ENCODE measurements around the gene DHRS3.

DHRS3 gene

DNA sequence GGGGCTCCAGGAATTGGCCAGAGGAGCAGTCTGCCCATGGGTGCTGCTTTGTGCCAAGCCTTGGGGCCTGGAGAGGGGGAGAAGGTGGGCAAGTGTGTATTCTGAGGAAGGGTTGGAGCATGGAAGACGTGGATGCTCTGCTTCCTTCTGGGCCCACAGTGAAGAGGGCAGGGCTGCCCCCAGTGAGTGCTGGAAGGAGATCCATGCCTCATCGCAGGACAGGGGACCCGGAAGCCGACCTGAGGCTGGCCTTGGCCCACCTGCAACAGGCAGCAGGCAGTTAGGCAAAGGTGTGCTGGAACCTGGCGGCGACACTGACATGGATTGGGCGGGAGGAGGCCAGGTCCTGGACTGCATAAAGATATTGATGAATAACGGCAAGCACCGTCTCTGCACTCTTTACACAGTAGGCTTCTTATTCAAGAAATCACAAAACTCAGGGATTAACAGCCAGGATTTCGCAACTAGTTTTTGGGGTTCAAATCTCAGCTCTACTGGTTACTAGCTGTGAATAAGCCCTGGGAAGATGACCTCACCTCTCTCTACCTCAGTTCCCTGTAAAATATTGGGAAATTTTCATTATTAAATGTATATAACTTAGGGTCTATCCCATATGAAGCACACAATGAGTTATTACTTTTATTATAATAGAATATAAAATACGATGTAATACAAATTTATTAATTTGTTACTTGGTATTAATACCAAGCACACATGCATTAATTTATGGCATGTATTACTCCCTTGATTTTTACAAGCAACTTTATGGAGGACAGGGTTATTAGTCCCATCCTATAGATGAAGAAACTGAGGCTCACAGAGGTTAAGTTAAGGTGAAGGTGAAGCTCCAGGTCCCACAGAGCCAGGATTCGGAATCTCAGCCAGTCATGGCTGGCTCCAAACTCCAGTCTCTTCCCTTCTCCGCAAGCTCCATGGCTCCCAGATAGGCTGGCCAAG lies 62.3 kb downstream of the DHRS3 start:
- no peak overlapping the region for H3K4me2 ChIP-seq (ENCODE audit: low read length)
- H3K9me3 ChIP-seq (ENCODE audit: insufficient read depth, low read length), result no peaks in the 10 kb centered on the region
- H3K9ac ChIP-seq (ENCODE audit: low read length), result no peak overlapping the region
- H3K79me2 ChIP-seq (ENCODE audit: low read length), result no peaks in the 10 kb centered on the region
- no peaks in the 10 kb centered on the region for H3K36me3 ChIP-seq (replicated peaks; ENCODE audit: low read depth, low read length)
- H4K20me1 ChIP-seq (ENCODE audit: insufficient read depth, low read length), result no peaks in the 10 kb centered on the region
- no peaks in the 10 kb centered on the region for H3K27me3 ChIP-seq (ENCODE audit: low read depth, low read length)
- H3K4me3 ChIP-seq (ENCODE audit: low read length), result no peak overlapping the region
- H2AFZ ChIP-seq (ENCODE audit: low read depth, low read length), result no peak overlapping the region
- no peak for TF ChIP-seq EZH2phosphoT487 (IDR thresholded peaks at IDR 0.05; ENCODE audit: low read depth)
- TF ChIP-seq, protein P1, sequence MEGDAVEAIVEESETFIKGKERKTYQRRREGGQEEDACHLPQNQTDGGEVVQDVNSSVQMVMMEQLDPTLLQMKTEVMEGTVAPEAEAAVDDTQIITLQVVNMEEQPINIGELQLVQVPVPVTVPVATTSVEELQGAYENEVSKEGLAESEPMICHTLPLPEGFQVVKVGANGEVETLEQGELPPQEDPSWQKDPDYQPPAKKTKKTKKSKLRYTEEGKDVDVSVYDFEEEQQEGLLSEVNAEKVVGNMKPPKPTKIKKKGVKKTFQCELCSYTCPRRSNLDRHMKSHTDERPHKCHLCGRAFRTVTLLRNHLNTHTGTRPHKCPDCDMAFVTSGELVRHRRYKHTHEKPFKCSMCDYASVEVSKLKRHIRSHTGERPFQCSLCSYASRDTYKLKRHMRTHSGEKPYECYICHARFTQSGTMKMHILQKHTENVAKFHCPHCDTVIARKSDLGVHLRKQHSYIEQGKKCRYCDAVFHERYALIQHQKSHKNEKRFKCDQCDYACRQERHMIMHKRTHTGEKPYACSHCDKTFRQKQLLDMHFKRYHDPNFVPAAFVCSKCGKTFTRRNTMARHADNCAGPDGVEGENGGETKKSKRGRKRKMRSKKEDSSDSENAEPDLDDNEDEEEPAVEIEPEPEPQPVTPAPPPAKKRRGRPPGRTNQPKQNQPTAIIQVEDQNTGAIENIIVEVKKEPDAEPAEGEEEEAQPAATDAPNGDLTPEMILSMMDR (IDR thresholded peaks at IDR 0.05; ENCODE audit: low read depth, low read length), result no peak
- H3K27ac ChIP-seq (ENCODE audit: low read length), result no peak overlapping the region
- H3K4me1 ChIP-seq (ENCODE audit: low read length), result no peaks in the 10 kb centered on the region

DNA sequence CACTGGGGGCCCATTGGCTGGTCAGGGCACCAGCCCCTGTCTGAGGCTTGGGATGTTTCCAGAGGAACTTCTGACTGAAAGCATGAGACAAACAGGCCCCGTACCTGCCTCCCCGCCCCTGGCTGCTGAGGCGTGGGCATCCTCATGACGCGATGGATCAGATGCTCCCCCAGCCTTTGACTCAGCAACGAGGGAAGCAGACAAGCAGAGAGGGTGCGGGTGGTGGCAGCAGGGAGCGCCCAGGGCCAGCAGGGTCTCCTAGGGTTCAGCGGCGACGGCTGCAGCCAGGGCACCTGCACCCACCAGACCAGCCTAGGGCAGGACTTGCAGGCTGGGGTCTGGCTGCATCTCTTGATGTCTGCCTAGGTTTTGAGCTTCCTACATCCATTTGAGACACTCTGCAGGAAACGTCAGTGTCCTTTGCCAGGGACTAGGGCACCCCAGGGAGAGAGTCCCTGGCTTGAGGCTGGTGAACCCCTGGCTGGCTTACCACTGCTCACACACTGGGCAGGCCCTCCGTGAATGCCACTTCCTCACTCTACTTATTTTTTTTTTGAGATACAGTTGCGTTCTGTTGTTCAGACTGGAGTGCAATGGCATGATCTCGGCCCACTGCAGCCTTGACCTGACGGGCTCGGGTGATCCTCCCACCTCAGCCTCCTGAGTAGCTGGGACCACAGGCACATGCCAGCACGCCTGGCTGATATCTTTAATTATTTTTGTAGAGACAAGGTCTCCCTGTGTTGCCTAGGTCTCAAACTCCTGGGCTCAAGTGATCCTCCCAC lies 63.3 kb downstream of the DHRS3 start:
- no peaks in the 10 kb centered on the region for H3K9me3 ChIP-seq (ENCODE audit: insufficient read depth, low read length)
- H3K36me3 ChIP-seq (replicated peaks; ENCODE audit: low read depth, low read length), result no peaks in the 10 kb centered on the region
- no peak overlapping the region for H3K9ac ChIP-seq (ENCODE audit: low read length)
- no peaks in the 10 kb centered on the region for H4K20me1 ChIP-seq (ENCODE audit: insufficient read depth, low read length)
- H2AFZ ChIP-seq (ENCODE audit: low read depth, low read length), result no peak overlapping the region
- H3K4me2 ChIP-seq (ENCODE audit: low read length), result no peak overlapping the region
- no peak overlapping the region for H3K4me3 ChIP-seq (ENCODE audit: low read length)
- no peak overlapping the region for H3K27ac ChIP-seq (ENCODE audit: low read length)
- TF ChIP-seq, protein P1 (IDR thresholded peaks at IDR 0.05; ENCODE audit: low read depth, low read length), result no peak
- TF ChIP-seq EZH2phosphoT487 (IDR thresholded peaks at IDR 0.05; ENCODE audit: low read depth), result no peak
- H3K27me3 ChIP-seq (ENCODE audit: low read depth, low read length), result no peaks in the 10 kb centered on the region
- H3K4me1 ChIP-seq (ENCODE audit: low read length), result no peaks in the 10 kb centered on the region
- no peaks in the 10 kb centered on the region for H3K79me2 ChIP-seq (ENCODE audit: low read length)

DNA sequence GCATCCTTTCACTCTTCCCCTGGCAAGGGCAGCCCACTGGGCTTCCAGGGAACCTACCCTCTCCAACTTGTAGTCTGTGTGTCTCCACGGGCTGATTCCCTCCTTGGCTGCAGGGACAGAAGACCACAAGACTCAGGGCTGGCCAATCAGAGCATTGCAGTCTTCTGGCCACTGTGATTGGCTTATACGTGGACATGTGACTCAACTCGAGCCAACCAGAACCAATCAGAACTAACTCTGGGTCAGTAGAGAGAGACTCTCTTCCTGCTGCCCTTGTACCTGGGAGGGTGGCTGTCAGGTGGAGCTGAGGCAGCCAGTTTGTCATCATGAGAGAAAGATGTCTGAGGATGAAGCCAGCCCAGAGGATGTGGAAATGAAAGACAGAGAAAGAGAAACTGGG lies 64.0 kb downstream of the DHRS3 start:
- no peaks in the 10 kb centered on the region for H3K27me3 ChIP-seq (ENCODE audit: low read depth, low read length)
- no peak overlapping the region for H3K27ac ChIP-seq (ENCODE audit: low read length)
- TF ChIP-seq, protein P1 (IDR thresholded peaks at IDR 0.05; ENCODE audit: low read depth, low read length), result no peak
- TF ChIP-seq EZH2phosphoT487 (IDR thresholded peaks at IDR 0.05; ENCODE audit: low read depth), result no peak
- no peaks in the 10 kb centered on the region for H3K9me3 ChIP-seq (ENCODE audit: insufficient read depth, low read length)
- H3K36me3 ChIP-seq (replicated peaks; ENCODE audit: low read depth, low read length), result no peaks in the 10 kb centered on the region
- no peak overlapping the region for H3K9ac ChIP-seq (ENCODE audit: low read length)
- H3K4me3 ChIP-seq (ENCODE audit: low read length), result no peak overlapping the region
- H4K20me1 ChIP-seq (ENCODE audit: insufficient read depth, low read length), result no peaks in the 10 kb centered on the region
- no peaks in the 10 kb centered on the region for H3K79me2 ChIP-seq (ENCODE audit: low read length)
- H3K4me2 ChIP-seq (ENCODE audit: low read length), result no peak overlapping the region
- no peaks in the 10 kb centered on the region for H3K4me1 ChIP-seq (ENCODE audit: low read length)
- H2AFZ ChIP-seq (ENCODE audit: low read depth, low read length), result no peak overlapping the region
